DOHH2 (cell line): Measurements from ENCODE around the gene PAQR4.

Experiments
- H3F3A ChIP-seq: fragments of 200-600 bp; sonication (generic), shearing (Covaris generic); 2 replicates; pipeline ENCODE4 v1.6.0; 2016; ENCODE audit warnings: antibody characterized with exemption, mild to moderate bottlenecking; ENCODE audit not compliant: control insufficient read depth, insufficient read depth
- H3K27ac ChIP-seq: fragments of 200-600 bp; sonication (generic); 2 replicates; pipeline ENCODE4 v1.5.1; 2014; ENCODE audit warnings: low read depth, mild to moderate bottlenecking, low read length, moderate library complexity
- H3K27me3 ChIP-seq: fragments of 200-600 bp; sonication (generic); 2 replicates; pipeline ENCODE4 v1.6.1; 2014; ENCODE audit warnings: mild to moderate bottlenecking, low read length, mixed read lengths; ENCODE audit not compliant: control insufficient read depth
- H3K36me3 ChIP-seq: fragments of 200-600 bp; sonication (generic); 2 replicates; pipeline ENCODE4 v1.6.1; 2014; ENCODE audit warnings: mild to moderate bottlenecking, low read length, moderate library complexity, mixed read lengths; ENCODE audit not compliant: control insufficient read depth
- H3K4me1 ChIP-seq: fragments of 200-600 bp; sonication (generic); 2 replicates; pipeline ENCODE4 v1.6.1; 2014; ENCODE audit warnings: mild to moderate bottlenecking, low read length, mixed read lengths; ENCODE audit not compliant: control insufficient read depth
- H3K4me2 ChIP-seq: fragments of 200-600 bp; sonication (generic); 2 replicates; pipeline ENCODE4 v1.6.0; 2014; ENCODE audit warnings: mild to moderate bottlenecking, low read length, moderate library complexity
- H3K4me3 ChIP-seq: fragments of 200-600 bp; sonication (generic); 2 replicates; pipeline ENCODE4 v1.5.1; 2014; ENCODE audit warnings: mild to moderate bottlenecking, low read length, mixed read lengths
- H3K79me2 ChIP-seq: fragments of 200-600 bp; sonication (generic); 2 replicates; pipeline ENCODE4 v1.6.1; 2014; ENCODE audit warnings: mild to moderate bottlenecking, low read length, mixed read lengths; ENCODE audit not compliant: control insufficient read depth
- H3K9me2 ChIP-seq: fragments of 200-600 bp; sonication (generic); replicated peaks from 2 replicates; pipeline ENCODE4 v1.6.1; 2014; ENCODE audit warnings: mild to moderate bottlenecking, low read length, mixed read lengths; ENCODE audit not compliant: control insufficient read depth
- H3K9me3 ChIP-seq: fragments of 200-600 bp; sonication (generic); 2 replicates; pipeline ENCODE4 v1.6.1; 2014; ENCODE audit warnings: antibody characterized with exemption, low read length, mixed read lengths; ENCODE audit not compliant: control insufficient read depth, insufficient read depth
- H4K20me1 ChIP-seq: fragments of 200-600 bp; sonication (generic); 2 replicates; pipeline ENCODE4 v1.6.0; 2014; ENCODE audit warnings: low read depth, mild to moderate bottlenecking, antibody characterized with exemption, low read length, moderate library complexity; ENCODE audit not compliant: control insufficient read depth, insufficient read depth
- EZH2phosphoT487 ChIP-seq: fragments of 200-600 bp; sonication (generic); IDR thresholded peaks from 2 replicates; pipeline ENCODE4 v1.6.1; 2017; ENCODE audit warnings: borderline replicate concordance, mild to moderate bottlenecking, antibody characterized with exemption, low read length, moderate library complexity, mixed read lengths
- TF ChIP-seq, protein P1 (sequence below): fragments of 200-600 bp; sonication (generic); IDR thresholded peaks from one replicate; pipeline ENCODE4 v1.5.1; 2014; ENCODE audit warnings: antibody characterized with exemption, mild to moderate bottlenecking, low read depth, low read length; ENCODE audit not compliant: poor library complexity, severe bottlenecking

PAQR4 gene

DNA sequence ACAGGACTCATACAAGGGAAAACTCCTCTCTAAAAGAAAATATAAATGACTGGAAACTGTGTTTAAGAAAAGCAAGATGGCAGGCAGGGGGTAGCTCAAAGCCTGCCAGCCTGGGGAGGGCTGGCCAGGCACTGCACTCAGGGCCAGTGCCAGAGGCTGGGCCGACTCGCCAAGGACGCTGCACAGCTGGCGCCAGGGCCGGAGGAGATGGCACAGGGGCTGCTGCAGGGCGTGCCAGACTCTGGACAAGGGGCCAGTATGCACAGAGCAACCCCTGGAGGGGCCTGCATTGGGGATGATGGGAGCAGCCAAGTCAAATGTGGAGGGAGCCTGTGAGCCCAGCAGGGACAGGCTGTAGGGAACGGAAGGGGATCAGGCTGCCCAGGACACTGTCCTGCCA lies 7.1 kb downstream of the PAQR4 start:
- Histone ChIP-seq H3K79me2 (peaks cover 74% of the 10 kb centered on the region), H3K27ac (no peak overlapping the region), H3K4me3 (no peak overlapping the region), H3K27me3 (no peaks in the 10 kb centered on the region), H3F3A (peaks cover 17% of the 10 kb centered on the region), H3K9me3 (no peaks in the 10 kb centered on the region), H3K4me2 (no peak overlapping the region), H3K4me1 (peaks cover 47% of the 10 kb centered on the region), H3K36me3 (peaks cover 87% of the 10 kb centered on the region), H3K9me2 (no peaks in the 10 kb centered on the region), H4K20me1 (peaks cover 8% of the 10 kb centered on the region; the same call in 1 of the 2 replicates)
- TF ChIP-seq EZH2phosphoT487 = no peak
- TF ChIP-seq, protein P1, sequence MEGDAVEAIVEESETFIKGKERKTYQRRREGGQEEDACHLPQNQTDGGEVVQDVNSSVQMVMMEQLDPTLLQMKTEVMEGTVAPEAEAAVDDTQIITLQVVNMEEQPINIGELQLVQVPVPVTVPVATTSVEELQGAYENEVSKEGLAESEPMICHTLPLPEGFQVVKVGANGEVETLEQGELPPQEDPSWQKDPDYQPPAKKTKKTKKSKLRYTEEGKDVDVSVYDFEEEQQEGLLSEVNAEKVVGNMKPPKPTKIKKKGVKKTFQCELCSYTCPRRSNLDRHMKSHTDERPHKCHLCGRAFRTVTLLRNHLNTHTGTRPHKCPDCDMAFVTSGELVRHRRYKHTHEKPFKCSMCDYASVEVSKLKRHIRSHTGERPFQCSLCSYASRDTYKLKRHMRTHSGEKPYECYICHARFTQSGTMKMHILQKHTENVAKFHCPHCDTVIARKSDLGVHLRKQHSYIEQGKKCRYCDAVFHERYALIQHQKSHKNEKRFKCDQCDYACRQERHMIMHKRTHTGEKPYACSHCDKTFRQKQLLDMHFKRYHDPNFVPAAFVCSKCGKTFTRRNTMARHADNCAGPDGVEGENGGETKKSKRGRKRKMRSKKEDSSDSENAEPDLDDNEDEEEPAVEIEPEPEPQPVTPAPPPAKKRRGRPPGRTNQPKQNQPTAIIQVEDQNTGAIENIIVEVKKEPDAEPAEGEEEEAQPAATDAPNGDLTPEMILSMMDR = no peak

DNA sequence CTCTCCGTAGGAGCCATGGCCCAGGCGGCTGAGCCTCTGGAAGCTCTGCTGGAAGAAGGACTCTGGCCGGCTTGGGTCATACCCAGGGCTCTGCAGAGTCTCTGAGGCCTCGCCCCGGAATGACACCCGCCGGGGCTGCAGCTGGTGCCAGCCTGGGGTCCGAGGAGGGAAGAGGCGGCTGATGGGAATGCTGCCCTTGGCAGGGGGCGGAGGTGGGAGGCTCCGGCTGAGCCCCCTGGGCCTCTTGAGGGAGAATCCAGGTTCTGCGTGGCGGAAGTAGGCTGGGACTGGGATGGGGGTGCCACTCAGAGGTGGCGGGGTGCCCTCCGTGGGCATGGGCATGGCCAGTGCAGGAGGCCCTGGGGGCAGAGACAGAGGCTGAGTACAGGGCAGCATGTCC lies 7.5 kb downstream of the PAQR4 start:
- no peaks in the 10 kb centered on the region for H3K27me3 ChIP-seq
- no peak overlapping the region for H3K27ac ChIP-seq
- H3K79me2 ChIP-seq = peaks cover 73% of the 10 kb centered on the region
- H3K4me2 ChIP-seq = no peak overlapping the region
- no peaks in the 10 kb centered on the region for H3K9me3 ChIP-seq
- H3K36me3 ChIP-seq = peaks cover 83% of the 10 kb centered on the region
- peaks cover 17% of the 10 kb centered on the region for H3F3A ChIP-seq
- TF ChIP-seq, protein P1 = no peak
- no peak for TF ChIP-seq EZH2phosphoT487
- no peaks in the 10 kb centered on the region for H3K9me2 ChIP-seq
- peaks cover 47% of the 10 kb centered on the region for H3K4me1 ChIP-seq
- H4K20me1 ChIP-seq = peaks cover 6% of the 10 kb centered on the region; the same call in 1 of the 2 replicates
- no peak overlapping the region for H3K4me3 ChIP-seq

DNA sequence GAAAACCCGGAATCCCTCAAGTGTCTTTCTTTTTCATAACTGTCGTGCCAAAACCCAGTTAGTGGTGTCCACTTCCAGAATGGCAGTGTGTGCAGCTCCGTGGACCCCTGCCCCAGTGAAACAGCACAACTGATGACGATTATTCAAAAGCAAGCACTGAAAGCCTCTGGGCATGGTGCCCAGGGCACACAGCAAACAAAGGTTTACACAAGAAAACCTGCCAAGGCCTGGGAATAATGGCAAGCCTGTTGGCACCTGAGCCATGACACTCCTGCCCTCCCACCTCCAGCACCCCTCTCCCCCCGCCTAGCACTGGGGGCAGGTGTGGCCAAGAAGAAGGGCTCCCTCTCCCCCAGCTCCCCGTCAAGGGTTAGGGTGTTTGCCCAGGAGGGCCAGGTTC lies 8.3 kb downstream of the PAQR4 start:
- H3K4me1 ChIP-seq = peaks cover 46% of the 10 kb centered on the region
- 0 out of 2 replicates have a peak overlapping the region, but pooled peaks have one; percentile 19 for H3K4me3 ChIP-seq
- no peak overlapping the region for H3K27ac ChIP-seq
- H3K4me2 ChIP-seq = peak overlapping the region; percentile 37
- peaks cover 11% of the 10 kb centered on the region for H3F3A ChIP-seq
- H3K79me2 ChIP-seq = peaks cover 66% of the 10 kb centered on the region
- H3K9me2 ChIP-seq = no peaks in the 10 kb centered on the region
- H4K20me1 ChIP-seq = peaks cover 6% of the 10 kb centered on the region; the same call in 1 of the 2 replicates
- no peaks in the 10 kb centered on the region for H3K27me3 ChIP-seq
- no peaks in the 10 kb centered on the region for H3K9me3 ChIP-seq
- H3K36me3 ChIP-seq = peaks cover 75% of the 10 kb centered on the region
- TF ChIP-seq, protein P1 = no peak
- TF ChIP-seq EZH2phosphoT487 = no peak
